Transverse colon (tissue), 4 donors: ENCODE results near the gene YBX1. TPM values are rescaled to one million over a fixed set of nuclear protein-coding genes. Genes with fewer than 3 reads are reported as not detected.
"Not testable (repeated sequence)": the region's sequence is repeated elsewhere in the genome, so short reads cannot be mapped to it uniquely, and the experiment has no call there.

Experiments
- DNase-seq: peaks from one replicate; pipeline ENCODE4 v3.0.0-alpha.2; 2019
- H3K27ac ChIP-seq, 4 donors: fragments of 200-600 bp; sonication (generic); 2 replicates each; pipeline ENCODE4 v1.5.1; 2016 to 2018; ENCODE audit warnings: inconsistent platforms in 4 of 4
- H3K27me3 ChIP-seq: fragments of 200-600 bp; sonication (generic); 2 replicates; pipeline ENCODE4 v1.5.1; 2017; ENCODE audit warnings: inconsistent platforms
- H3K36me3 ChIP-seq, 4 donors: fragments of 200-600 bp; sonication (generic); 2 replicates each; pipeline ENCODE4 v1.5.1; 2017 to 2019; ENCODE audit warnings: inconsistent platforms in 4 of 4
- H3K4me1 ChIP-seq, 4 donors: fragments of 200-600 bp; sonication (generic); 2 replicates each; pipeline ENCODE4 v1.5.1; 2017 to 2020; ENCODE audit warnings: inconsistent platforms in 4 of 4
- H3K4me3 ChIP-seq, 4 donors: fragments of 200-600 bp; sonication (generic); 1 replicate in 1 of 4; 2 replicates in 3 of 4; pipeline versions ENCODE4 v1.5.1 to v1.6.1; 2017 to 2019; ENCODE audit warnings: inconsistent platforms in 4 of 4
- H3K9me3 ChIP-seq, 2 donors: fragments of 200-600 bp; sonication (generic); 2 replicates each; pipeline ENCODE4 v1.5.1; 2017 to 2019; ENCODE audit warnings: inconsistent platforms in 2 of 2
- EP300 ChIP-seq: sonication (generic); formaldehyde crosslinking; IDR thresholded peaks from one replicate; pipeline ENCODE4 v1.6.1; 2017; ENCODE audit warnings: antibody characterized with exemption, low read depth
- POLR2A ChIP-seq: fragments of 450-650 bp; IDR thresholded peaks from one replicate; pipeline ENCODE4 v1.6.1; 2016; ENCODE audit warnings: antibody characterized with exemption, mild to moderate bottlenecking, moderate library complexity
- POLR2AphosphoS5 ChIP-seq, 3 donors: sonication (generic); formaldehyde crosslinking; IDR thresholded peaks; one replicate each; pipeline ENCODE4 v1.6.1; 2016; ENCODE audit warnings: antibody characterized with exemption in 3 of 3
- WGBS, 2 donors: methylation state at CpG; one replicate each; pipeline ENCODE4 v1.1.5; 2018; ENCODE audit warnings: low coverage in 1 of 2; 5-methylcytosine and 5-hydroxymethylcytosine counted together
- in situ Hi-C, 4 donors: fragments of 200-750 bp; cut with MboI; loops; one replicate each; pipeline versions ENCODE4 v1.15.0 to v1.15.1; 2017; ENCODE audit warnings: low sequenced_read_pairs in 3 of 4, low pct_ligation_motif_present in 1 of 4, low pct_unique_long_range_greater_than_20kb in 1 of 4
- intact Hi-C: fragments of 100-400 bp; cut with DNase I; formaldehyde crosslinking; loops from one replicate; pipeline ENCODE4 v1.15.1; 2023; ENCODE audit warnings: low total_unique reads
- total RNA-seq, 4 donors: library from RNA; depleted of rRNA; stranded (reverse); fragments of >200 nt; gene quantifications; one replicate each; pipeline ENCODE4 v1.1.0, GENCODE V29; 2016
- TF ChIP-seq, protein P1 (sequence below), 5 experiments: fragments of 200-600 bp in 3 of 5; fragments of 450-650 bp in 2 of 5; sonication (generic) in 3 of 5; IDR thresholded peaks; 1 replicate in 2 of 5; 2 replicates in 3 of 5; pipeline ENCODE4 v1.5.1; 2016 to 2017; ENCODE audit warnings: antibody characterized with exemption in 5 of 5, inconsistent platforms in 3 of 5, mild to moderate bottlenecking in 2 of 5, moderate library complexity in 1 of 5

The YBX1 gene
- total RNA-seq, 4 donors from 2014 or later, result 288 to 403 (median 380) TPM

DNA sequence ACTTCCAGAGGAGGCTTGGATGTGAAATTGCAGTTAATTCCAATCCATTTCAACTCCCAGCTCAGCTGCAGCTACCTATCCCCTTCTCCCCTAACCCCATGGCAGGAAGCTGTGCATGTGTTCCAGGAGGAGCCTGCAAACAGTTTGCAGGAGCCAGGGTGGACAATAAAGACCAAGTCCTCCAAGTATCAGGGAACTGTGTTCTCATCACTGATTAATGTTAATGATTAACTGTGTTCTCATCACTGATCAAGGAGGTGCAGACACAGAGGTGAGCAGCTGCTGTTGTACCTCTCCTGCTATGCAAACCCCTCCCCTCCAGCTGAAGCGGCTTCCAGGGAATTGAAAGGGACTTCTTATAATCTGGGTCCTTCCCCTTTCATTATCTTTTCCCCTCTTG is 38.6 kb downstream of the YBX1 start:
- 83% methylated on average over 1 of the region's 1 CpG; no CpG with 5 or more reads in 1 of the 2 donors for WGBS, 2 donors
- in situ Hi-C loops, result no loop called here
- no peak for DNase-seq
- intact Hi-C loops, result no loop called here
- Histone ChIP-seq H3K27me3 (no peaks in the 10 kb centered on the region), H3K9me3 (no peaks in the 10 kb centered on the region), H3K27ac (no peak overlapping the region), H3K4me3 (no peak overlapping the region), H3K36me3 (no peaks in the 10 kb centered on the region), H3K4me1 (no peaks in the 10 kb centered on the region)
- TF ChIP-seq POLR2A (no peak), EP300 (no peak), POLR2AphosphoS5 (IDR thresholded peaks at IDR 0.05) (no peak)
- TF ChIP-seq, protein P1, sequence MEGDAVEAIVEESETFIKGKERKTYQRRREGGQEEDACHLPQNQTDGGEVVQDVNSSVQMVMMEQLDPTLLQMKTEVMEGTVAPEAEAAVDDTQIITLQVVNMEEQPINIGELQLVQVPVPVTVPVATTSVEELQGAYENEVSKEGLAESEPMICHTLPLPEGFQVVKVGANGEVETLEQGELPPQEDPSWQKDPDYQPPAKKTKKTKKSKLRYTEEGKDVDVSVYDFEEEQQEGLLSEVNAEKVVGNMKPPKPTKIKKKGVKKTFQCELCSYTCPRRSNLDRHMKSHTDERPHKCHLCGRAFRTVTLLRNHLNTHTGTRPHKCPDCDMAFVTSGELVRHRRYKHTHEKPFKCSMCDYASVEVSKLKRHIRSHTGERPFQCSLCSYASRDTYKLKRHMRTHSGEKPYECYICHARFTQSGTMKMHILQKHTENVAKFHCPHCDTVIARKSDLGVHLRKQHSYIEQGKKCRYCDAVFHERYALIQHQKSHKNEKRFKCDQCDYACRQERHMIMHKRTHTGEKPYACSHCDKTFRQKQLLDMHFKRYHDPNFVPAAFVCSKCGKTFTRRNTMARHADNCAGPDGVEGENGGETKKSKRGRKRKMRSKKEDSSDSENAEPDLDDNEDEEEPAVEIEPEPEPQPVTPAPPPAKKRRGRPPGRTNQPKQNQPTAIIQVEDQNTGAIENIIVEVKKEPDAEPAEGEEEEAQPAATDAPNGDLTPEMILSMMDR (IDR thresholded peaks at IDR 0.05), result no peak

DNA sequence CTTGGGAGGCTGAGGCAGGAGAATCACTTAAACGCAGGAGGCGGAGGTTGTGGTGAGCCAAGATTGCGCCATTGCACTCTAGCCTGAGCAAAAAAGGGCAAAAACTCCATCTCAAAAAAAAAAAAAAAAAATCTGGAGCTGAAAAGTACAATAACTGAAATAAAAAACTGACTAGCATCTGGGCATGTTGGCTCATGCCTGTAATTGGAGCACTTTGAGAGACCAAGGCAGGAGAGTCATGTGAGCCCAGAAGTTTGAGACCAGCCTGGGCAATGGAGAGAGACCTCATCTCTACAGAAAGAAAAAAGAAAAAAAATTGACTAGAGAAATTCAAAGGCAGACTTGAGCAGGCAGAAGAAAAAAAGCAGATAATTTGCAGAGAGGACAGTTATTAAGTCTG is 39.7 kb downstream of the YBX1 start:
- intact Hi-C loops (no loop called here), in situ Hi-C loops (no loop called here)
- no peak overlapping the region for H3K4me3 ChIP-seq
- H3K36me3 ChIP-seq, result no peaks in the 10 kb centered on the region
- H3K9me3 ChIP-seq, result no peaks in the 10 kb centered on the region
- no peaks in the 10 kb centered on the region for H3K4me1 ChIP-seq
- WGBS, 2 donors, result 92 to 100% methylated on average over 3 of the region's 3 CpGs
- H3K27me3 ChIP-seq, result no peaks in the 10 kb centered on the region
- TF ChIP-seq EP300 (no peak), POLR2AphosphoS5 (IDR thresholded peaks at IDR 0.05) (no peak), POLR2A (no peak)
- TF ChIP-seq, protein P1 (IDR thresholded peaks at IDR 0.05), result no peak
- DNase-seq, result no peak
- H3K27ac ChIP-seq, result no peak overlapping the region

DNA sequence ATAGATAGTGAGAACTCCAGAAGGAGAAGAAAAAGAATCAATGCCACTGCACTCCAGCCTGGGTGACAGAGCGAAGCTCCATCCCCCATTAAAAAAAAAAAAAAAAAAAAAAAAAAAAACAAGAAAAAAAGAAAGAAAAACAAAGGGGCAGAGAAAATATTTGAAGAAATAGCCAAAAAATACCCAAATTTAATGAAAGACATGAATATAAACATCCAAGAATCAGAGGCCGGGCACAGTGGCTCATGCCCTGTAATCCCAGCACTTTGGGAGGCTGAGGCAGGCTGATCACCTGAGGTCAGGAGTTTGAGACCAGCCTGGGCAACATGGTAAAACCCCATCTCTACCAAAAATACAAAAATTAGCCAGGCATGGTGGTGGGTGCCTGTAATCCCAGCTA is 40.2 kb downstream of the YBX1 start:
- H3K4me3 ChIP-seq, H3K9me3 ChIP-seq, H3K27ac ChIP-seq, intact Hi-C loops, in situ Hi-C loops, H3K36me3 ChIP-seq, H3K27me3 ChIP-seq, DNase-seq, H3K4me1 ChIP-seq: not testable (repeated sequence)
- WGBS, 2 donors, result 94 to 100% methylated on average over 1 to 2 of the region's 2 CpGs

DNA sequence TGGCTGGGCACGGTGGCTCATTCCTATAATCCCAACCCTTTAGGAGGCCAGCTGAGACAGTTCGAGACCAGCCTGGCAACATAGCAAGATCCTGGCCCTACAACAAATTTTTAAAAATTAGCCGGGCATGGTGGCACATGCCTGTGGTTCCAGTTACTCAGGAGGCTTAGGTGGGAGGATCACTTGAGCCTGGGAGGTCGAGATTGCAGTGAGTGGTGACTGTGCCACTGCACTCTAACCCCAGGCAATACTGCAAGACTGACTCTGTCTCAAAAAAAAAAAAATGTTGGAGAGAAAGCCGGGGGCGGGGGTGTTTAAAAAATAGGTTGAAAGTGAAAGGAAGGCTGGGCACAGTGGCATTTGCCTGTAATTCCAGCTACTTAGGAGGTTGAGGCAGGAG is 41.3 kb downstream of the YBX1 start:
- in situ Hi-C loops (no loop called here), intact Hi-C loops (loop anchor here (1.0 kb wide), 1 partner anchor 22 kb away; no protein-coding TSS in a partner anchor)
- Histone ChIP-seq H3K27me3 (no peaks in the 10 kb centered on the region), H3K36me3 (no peaks in the 10 kb centered on the region), H3K4me1 (no peaks in the 10 kb centered on the region), H3K4me3 (no peak overlapping the region), H3K27ac (no peak overlapping the region), H3K9me3 (no peaks in the 10 kb centered on the region)
- TF ChIP-seq EP300 (no peak), POLR2A (no peak), POLR2AphosphoS5 (IDR thresholded peaks at IDR 0.05) (no peak)
- TF ChIP-seq, protein P1 (IDR thresholded peaks at IDR 0.05), result no peak
- WGBS, 2 donors, result 74 to 91% methylated on average over 4 to 6 of the region's 6 CpGs
- DNase-seq, result no peak

DNA sequence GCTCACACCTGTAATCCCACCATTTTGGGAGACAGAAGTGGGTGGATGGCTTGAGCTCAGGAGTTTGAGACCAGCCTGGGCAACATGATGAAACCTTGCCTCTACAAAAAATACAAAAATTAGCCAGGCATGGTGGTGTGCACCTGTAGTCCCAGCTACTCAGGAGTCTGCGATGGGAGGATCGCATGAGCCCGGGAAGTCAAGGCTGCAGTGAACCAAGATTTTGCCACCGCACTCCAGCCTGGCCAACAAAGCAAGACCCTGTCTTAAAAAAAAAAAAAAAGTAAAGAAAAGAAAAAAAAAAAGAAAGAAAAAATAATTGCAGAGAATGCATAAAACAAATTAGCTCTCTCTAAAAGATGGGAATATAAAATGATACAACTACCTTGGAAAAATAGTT is 43.6 kb downstream of the YBX1 start:
- H3K4me3 ChIP-seq, H3K27me3 ChIP-seq, H3K4me1 ChIP-seq, DNase-seq, H3K36me3 ChIP-seq, H3K27ac ChIP-seq, H3K9me3 ChIP-seq, intact Hi-C loops: not testable (repeated sequence)
- in situ Hi-C loops, result loop anchor here in 2 of 4 donors (25.0 kb wide), 2 partner anchors 389 to 589 kb away; partner anchors contain the start of gene FOXJ3 (in 1 of the 2)
- 90 to 100% methylated on average over 1 to 4 of the region's 4 CpGs for WGBS, 2 donors
